Sciatic nerve (tissue), 2 donors: Measurements from ENCODE around the gene TBL3. TPM values are rescaled to one million over a fixed set of nuclear protein-coding genes. Genes with fewer than 3 reads are reported as not detected.

Source experiments
- ATAC-seq: fragments of 200-7000 bp; cut with Tn5 transposase; one replicate; pipeline ENCODE4 v1.9.1; 2020; ENCODE audit warnings: mild to moderate bottlenecking, moderate library complexity
- DNase-seq: peaks from one replicate; pipeline ENCODE4 v3.0.0-alpha.2; 2020; ENCODE audit warnings: low spot score
- intact Hi-C: fragments of 100-400 bp; cut with DNase I; formaldehyde crosslinking; loops from one replicate; pipeline ENCODE4 v1.14.2; 2022
- total RNA-seq: library from RNA; stranded (reverse); fragmentation: NEBNext Ultra II Directional; extraction: Animal tissue kit (Norgen Biotek cat#: 25700); gene quantifications from one replicate; pipeline ENCODE4 v1.2.1, GENCODE V29; 2021
- donor health status: DM: no; HTN: no; CAD: no.
- donor health status: DM: no; HTN: no; CAD: no.

The TBL3 gene
- total RNA-seq, 1 donor from 2014 or later = 21.8 TPM

- intact Hi-C loops = no loop called here
- DNase-seq = no peak
- ATAC-seq = no peak
Observed at GRCh38 chr16:1991588-1991947, 19.7 kb downstream of the TBL3 start.

GRCh38 chr16:1991948-1992703, 20.3 kb downstream of the TBL3 start:
- DNase-seq (peak; percentile 98), ATAC-seq (peak; percentile 92)
- intact Hi-C loops = no loop called here

- ATAC-seq (peak; percentile 1), DNase-seq (no peak)
- intact Hi-C loops = no loop called here
Observed at GRCh38 chr16:1992704-1993317, 21.0 kb downstream of the TBL3 start.

- DNase-seq (no peak), ATAC-seq (no peak)
- intact Hi-C loops = no loop called here
Observed at GRCh38 chr16:1993731-1994131, 21.9 kb downstream of the TBL3 start.

GRCh38 chr16:1997494-1998359, 25.9 kb downstream of the TBL3 start:
- intact Hi-C loops = no loop called here
- DNase-seq (no peak), ATAC-seq (no peak)

DNA sequence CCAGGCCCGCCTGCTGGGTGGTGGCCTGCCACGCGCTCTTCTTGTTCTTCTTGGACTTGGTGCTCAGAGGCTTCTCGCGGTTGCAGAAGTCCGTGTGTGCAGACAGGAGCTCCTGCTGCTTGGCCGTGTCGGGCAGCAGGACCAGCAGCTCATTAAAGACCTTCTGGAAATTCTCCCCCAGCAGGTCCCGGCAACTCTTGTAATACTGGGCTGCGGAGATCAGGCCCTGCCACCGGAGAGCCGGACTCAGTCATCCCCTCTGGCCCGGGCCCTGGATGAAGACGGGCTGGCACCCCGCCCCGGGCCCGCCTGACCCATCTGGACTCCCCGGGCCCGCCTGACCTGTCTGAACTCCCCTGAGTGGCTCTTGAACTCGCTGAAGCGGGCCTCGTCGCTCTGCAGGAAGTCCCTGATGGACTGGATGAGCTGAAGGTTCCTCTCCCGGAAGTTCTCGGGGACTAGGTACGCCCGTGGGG, 26.5 kb downstream of the TBL3 start:
- ATAC-seq (no peak), DNase-seq (no peak)
- intact Hi-C loops = no loop called here

- ATAC-seq (no peak), DNase-seq (no peak)
- intact Hi-C loops = no loop called here
Observed at GRCh38 chr16:1998852-1999801, 27.3 kb downstream of the TBL3 start.

- no peak for ATAC-seq
- intact Hi-C loops = no loop called here
- DNase-seq = no peak
Observed at GRCh38 chr16:1999866-2000514, 28.1 kb downstream of the TBL3 start.

DNA sequence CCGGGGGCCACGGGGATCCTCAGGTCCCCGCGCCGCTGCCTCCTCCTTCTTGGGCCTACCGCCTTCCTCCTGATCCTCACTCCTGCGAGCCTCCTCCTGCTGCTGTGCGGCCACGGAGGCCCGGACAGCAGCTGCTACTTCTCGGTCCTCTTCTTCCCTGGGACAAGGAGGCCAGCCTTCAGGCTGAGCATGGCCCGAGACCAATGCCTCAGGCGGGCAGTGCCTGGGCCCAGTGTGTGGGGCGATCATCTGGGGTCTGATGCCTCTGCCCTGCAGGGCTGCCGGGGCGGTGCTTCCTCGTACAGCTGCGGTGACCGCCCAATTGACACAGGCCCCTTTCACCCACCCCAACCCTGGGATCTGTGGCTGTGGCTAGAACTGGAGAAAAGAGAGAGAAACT, 29.2 kb downstream of the TBL3 start:
- ATAC-seq (no peak), DNase-seq (no peak)
- intact Hi-C loops = no loop called here

DNA sequence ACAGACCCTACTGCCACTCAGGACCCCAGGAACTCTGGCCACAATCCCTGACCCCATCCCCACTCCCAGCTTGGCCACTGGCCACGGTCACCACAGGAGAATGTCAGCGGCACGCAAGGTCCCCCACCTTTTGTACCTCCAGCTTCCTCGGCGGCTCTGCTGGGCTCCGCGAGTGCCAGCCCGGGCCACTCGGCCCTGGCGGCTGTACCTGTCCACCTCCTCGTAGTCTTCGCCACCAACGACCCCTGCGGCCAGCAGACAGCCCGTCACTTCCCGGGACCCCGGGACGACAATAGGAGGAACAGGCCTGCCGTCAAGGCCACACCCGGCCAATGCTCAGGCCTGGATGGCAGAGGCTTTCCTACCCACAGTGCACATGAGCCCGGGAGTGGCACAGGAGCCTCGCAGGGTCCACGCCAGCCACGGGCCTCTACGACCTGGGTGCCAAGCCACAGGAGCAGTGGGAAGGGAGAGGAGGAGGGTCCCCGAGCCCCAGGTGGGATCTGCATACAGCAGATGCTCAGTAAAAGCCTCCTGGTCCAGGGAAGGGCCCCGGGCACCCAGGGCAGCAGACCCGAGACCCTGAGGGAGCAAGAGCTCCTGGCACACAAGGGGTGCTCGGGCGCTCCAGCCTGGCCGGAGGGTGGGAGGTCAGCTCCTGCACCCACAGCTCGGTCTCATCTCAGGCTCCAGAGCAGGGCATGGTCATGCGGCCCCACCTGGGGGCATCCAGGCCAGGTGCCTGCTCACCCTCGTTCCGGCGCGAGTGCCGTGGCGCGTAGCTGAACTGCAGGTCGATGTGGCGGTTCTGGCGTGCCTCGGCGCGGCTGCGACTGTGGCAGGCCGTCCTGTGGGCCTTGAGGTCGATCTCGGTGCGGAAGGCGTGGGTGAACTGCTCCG, 29.9 kb downstream of the TBL3 start:
- DNase-seq (no peak), ATAC-seq (no peak)
- intact Hi-C loops = no loop called here

DNA sequence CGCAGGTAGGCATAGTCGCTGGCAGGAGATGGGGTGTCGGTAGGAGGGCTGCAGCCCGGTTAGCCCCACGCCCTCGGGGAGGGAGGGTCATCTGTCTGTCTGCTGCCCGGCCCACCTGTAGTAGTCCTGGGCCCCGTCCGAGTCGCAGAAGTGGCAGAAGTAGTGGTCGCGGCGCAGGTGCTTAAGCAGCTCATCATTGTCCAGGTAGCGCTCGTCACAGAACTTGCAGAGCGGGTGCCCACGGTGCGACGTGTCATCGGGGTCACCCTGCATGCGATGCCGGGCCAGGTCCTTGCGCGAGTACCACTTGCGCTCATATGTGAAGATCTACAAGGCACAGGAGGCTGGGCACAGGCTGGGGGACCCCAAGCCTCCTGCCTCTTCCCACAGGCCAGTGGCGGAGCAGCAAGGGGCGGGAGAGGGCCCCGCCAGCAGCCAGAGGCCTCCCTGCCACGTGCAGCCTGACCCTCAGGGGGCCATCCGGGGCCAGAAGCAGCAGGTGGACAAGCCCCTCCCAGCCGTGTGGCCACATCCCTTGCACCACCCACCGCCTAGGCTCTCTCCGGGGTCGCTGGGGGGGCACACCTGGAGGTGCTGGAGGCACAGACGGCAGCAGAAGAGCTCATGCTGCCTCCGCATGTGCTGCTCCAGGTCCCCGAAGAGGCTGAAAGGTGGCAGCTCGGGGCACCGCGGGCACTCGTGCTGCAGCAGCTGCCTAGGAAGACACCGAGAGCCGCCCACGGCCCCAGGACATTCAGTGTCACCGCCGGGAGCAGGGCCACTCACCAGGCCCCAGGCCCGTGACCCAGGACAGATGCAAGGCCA, 30.8 kb downstream of the TBL3 start:
- ATAC-seq (no peak), DNase-seq (no peak)
- intact Hi-C loops = no loop called here

DNA sequence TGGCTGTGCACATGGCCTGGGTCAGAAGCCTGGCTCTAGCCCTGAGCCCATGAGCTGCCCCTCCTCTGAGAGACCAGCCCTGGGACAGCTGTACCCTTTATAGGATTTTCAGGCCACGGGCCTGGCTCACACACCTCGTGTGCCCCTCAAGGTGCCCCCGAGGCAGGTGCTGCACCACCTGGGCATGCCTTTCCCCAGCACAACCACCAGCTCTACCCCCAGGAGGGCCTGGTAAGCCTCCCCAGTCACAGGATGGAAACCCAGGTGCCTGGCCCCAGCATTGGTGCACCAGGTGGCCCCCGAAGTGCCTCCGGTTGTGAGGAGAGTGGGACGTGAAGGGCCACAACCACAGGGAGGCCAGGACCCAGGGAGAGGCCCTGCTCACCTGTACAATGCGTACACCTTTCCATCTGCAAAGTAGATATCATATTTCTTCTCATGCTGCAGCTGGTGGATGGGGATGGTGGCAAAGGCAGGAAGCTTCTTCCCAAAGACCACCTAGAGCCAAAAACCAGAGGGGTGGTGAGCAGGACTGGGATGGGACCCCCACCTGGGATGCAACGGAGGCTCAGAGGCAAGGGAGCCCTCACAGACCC, 31.5 kb downstream of the TBL3 start:
- ATAC-seq (no peak), DNase-seq (no peak)
- intact Hi-C loops = no loop called here

- peak; percentile 76 for ATAC-seq
- intact Hi-C loops = no loop called here
- peak; percentile 88 for DNase-seq
Observed at GRCh38 chr16:2003827-2004641, 32.2 kb downstream of the TBL3 start.

DNA sequence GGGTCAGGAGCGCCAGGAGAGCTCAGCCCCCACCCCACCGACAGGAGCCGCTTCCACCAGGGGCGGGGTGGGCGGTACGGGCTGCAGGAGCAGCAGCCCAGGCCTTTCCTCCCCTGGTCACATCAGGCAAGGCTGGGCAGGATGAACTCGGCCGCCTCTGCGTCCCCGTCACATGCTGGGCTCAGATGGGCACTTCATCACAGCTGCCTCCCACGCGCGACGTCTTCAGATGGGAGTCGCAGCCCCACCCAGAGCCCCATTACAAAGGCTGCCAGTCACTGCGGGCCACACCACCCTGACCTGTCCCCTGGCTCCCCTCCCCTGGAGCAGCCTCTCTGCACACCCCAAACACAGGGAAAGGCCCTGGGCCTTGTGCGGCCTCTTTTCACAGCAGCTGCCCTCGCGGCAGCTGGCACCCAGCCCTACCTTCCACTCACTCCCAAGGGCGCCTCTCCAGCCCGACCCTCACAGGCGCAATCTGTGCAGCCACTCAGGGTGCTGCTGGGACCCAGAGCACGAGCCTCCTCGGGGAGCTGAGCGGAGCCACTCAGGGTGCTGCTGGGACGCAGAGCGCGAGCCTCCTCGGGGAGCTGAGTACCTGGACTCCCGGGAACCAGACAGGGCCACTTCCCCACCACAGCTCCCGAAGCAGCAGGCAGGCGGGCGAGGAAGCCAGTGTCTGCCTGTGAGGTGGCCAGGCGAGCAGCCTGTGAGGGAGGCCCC, 33.1 kb downstream of the TBL3 start:
- no peak for DNase-seq
- peak; percentile 3 for ATAC-seq
- intact Hi-C loops = loop anchor here (5.0 kb wide), 1 partner anchor 252 kb away; no protein-coding TSS in a partner anchor

DNA sequence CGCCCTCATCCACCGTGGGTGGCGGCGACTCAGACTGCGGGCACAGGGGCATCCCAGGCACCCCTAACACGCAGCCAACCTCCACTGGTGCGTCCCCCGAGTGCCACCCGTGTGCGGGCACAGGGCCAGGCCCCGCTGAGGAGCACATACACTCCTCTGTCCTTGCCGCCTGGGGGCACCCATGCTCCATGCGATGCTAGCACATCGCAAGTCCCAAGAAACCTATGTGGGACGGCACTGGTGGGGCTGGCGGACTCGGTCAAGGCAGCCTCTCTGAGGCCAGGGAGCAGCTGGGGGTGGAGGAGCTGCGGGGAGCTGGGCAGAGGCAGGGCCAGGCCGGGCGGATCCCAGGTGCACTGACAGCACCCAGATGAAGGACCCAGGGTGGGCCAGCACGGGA, 33.8 kb downstream of the TBL3 start:
- ATAC-seq (no peak), DNase-seq (peak; percentile 72)
- intact Hi-C loops = loop anchor here (5.0 kb wide), 1 partner anchor 252 kb away; no protein-coding TSS in a partner anchor
